Measurements from ENCODE around the gene MYL11. TPM values are rescaled to one million over a fixed set of nuclear protein-coding genes. Genes with fewer than 3 reads are reported as not detected.

Gene MYL11
- polyA plus RNA-seq, 1 of the 3 experiments (the other 2 are of a cell fraction), result 0.23 TPM

GRCh38 chr16:30407804-30408534 is 33.4 kb downstream of the MYL11 start (continued):
- TF ChIP-seq ZBTB33 (IDR thresholded peaks at IDR 0.05; ENCODE audit: borderline replicate concordance, low read depth), result no peak
- TF ChIP-seq TCF12 (IDR thresholded peaks at IDR 0.05), result no peak
- TF ChIP-seq NFIC (IDR thresholded peaks at IDR 0.05; ENCODE audit: borderline replicate concordance), result no peak
- TF ChIP-seq ELF1 (IDR thresholded peaks at IDR 0.05), result no peak
- no peak for TF ChIP-seq IRF3 (IDR thresholded peaks at IDR 0.05; ENCODE audit: low read depth, low read length)
- TF ChIP-seq SIN3A (IDR thresholded peaks at IDR 0.05; ENCODE audit: borderline replicate concordance, low read depth, low read length), result no peak
- no peak for TF ChIP-seq CHD2 (IDR thresholded peaks at IDR 0.05; ENCODE audit: low read length, partially characterized antibody)
- no peak for TF ChIP-seq GABPA (IDR thresholded peaks at IDR 0.05; ENCODE audit: low read depth)
- TF ChIP-seq CTCF (IDR thresholded peaks at IDR 0.05), result no peak

GRCh38 chr16:30409125-30410060 is 34.8 kb downstream of the MYL11 start:
- ChIA-PET CTCF (interaction anchor here (0.6 to 4.8 kb wide), 27 partner anchors 9 to 318 kb away, joined by 3 to 38 read pairs (median 7); partner anchors contain the start of genes CD2BP2, DCTPP1, TBX6 and ZNF48), POLR2A (interaction anchor here (0.5 to 1.9 kb wide), 9 partner anchors 8 to 472 kb away, joined by 3 to 12 read pairs (median 4); partner anchors contain the start of gene ZNF48)
- Histone ChIP-seq H3F3A (replicated peaks; ENCODE audit: insufficient read depth) (peaks cover 18% of the 10 kb centered on the region), H3K36me3 (replicated peaks in 1 of 2; ENCODE audit: control insufficient read depth in 1 of 2, insufficient read depth in 2 of 2, low read length in 1 of 2) (peaks cover 12 to 14% of the 10 kb centered on the region in 2 experiments), H3K4me1 (ENCODE audit: control insufficient read depth in 1 of 2, insufficient read depth in 2 of 2, low read depth in 1 of 2, low read length in 1 of 2) (peaks cover 11 to 15% of the 10 kb centered on the region in 2 experiments; a peak in 2 of 4 replicates), H3K4me3 (ENCODE audit: low read depth in 2 of 2, low read length in 1 of 2) (peak overlapping the region in 1 of 2 experiments; percentile 24; a peak in 1 of 4 replicates), H3K79me2 (ENCODE audit: insufficient read depth) (peaks cover 36% of the 10 kb centered on the region), H4K20me1 (ENCODE audit: insufficient read depth) (no peaks in the 10 kb centered on the region), H3K9me3 (no peaks in the 10 kb centered on the region), H3K9me2 (no peaks in the 10 kb centered on the region), H3K27ac (ENCODE audit: low read depth in 2 of 2, low read length in 1 of 2) (peak overlapping the region; percentile 8 to 43), H2AFZ (ENCODE audit: low read depth) (no peak overlapping the region), H3K27me3 (ENCODE audit: insufficient read depth) (no peaks in the 10 kb centered on the region), H3K9ac (no peak overlapping the region), H3K4me2 (peak overlapping the region; percentile 97; the same call in 1 of the 2 replicates)
- WGBS (ENCODE audit: low lambda C conversion rate), result 47% methylated on average over 14 of the region's 15 CpGs
- DNase-seq, result peak; percentile 91
- TF ChIP-seq GATA2 (CRISPR knock-in tag; IDR thresholded peaks at IDR 0.05), result no peak
- no peak for TF ChIP-seq POLR2AphosphoS5 (IDR thresholded peaks at IDR 0.05; ENCODE audit: low read depth, low read length)
- TF ChIP-seq CTCF (IDR thresholded peaks at IDR 0.05), result peak; percentile 93
- TF ChIP-seq FOXJ3 (CRISPR knock-in tag; IDR thresholded peaks at IDR 0.05), result no peak
- TF ChIP-seq RFX5 (IDR thresholded peaks at IDR 0.05; ENCODE audit: low read length), result no peak
- peak; percentile 87 for TF ChIP-seq CHD2 (IDR thresholded peaks at IDR 0.05; ENCODE audit: low read length, partially characterized antibody)
- TF ChIP-seq GABPA (IDR thresholded peaks at IDR 0.05; ENCODE audit: low read depth), result no peak
- no peak for TF ChIP-seq PBX3 (IDR thresholded peaks at IDR 0.05)
- no peak for TF ChIP-seq FOSL2 (IDR thresholded peaks at IDR 0.05; ENCODE audit: borderline replicate concordance, low read depth)
- no peak; the same call in 1 of the 2 replicates for TF ChIP-seq TCF12 (IDR thresholded peaks at IDR 0.05)
- no peak for TF ChIP-seq USF1 (IDR thresholded peaks at IDR 0.05; ENCODE audit: borderline replicate concordance, low read depth)
- TF ChIP-seq TEAD4 (IDR thresholded peaks at IDR 0.05; ENCODE audit: borderline replicate concordance, insufficient read depth), result no peak
- no peak for TF ChIP-seq NFIC (IDR thresholded peaks at IDR 0.05; ENCODE audit: borderline replicate concordance)
- TF ChIP-seq RAD21 (IDR thresholded peaks at IDR 0.05; ENCODE audit: low read length), result peak; percentile 88

Data from SK-N-SH (cell line).